Stomach (tissue), 9 donors: ENCODE measurements around the gene AKAP6. TPM values are rescaled to one million over a fixed set of nuclear protein-coding genes. Genes with fewer than 3 reads are reported as not detected.

Source experiments
- DNase-seq, 2 donors: peaks; one replicate each; pipeline versions ENCODE4 v3.0.0 to v3.0.0-alpha.2; 2013 to 2019
- H3K27ac ChIP-seq, 5 donors: fragments of 200-600 bp in 4 of 5; sonication (generic) in 4 of 5; one replicate each; pipeline ENCODE4 v1.5.1; 2013 to 2019; ENCODE audit warnings: mild to moderate bottlenecking in 1 of 5, moderate library complexity in 1 of 5
- H3K27me3 ChIP-seq, 3 donors: fragments of 200-600 bp; sonication (generic); one replicate each; pipeline ENCODE4 v1.5.1; 2017 to 2019; ENCODE audit warnings: mixed run types in 1 of 3
- H3K36me3 ChIP-seq, 4 donors: fragments of 200-600 bp; sonication (generic); 1 replicate in 3 of 4; 2 replicates in 1 of 4; pipeline ENCODE4 v1.5.1; 2016 to 2019
- H3K4me1 ChIP-seq, 4 donors: fragments of 200-600 bp; sonication (generic); one replicate each; pipeline ENCODE4 v1.5.1; 2016 to 2019
- H3K4me3 ChIP-seq, 4 donors: fragments of 200-600 bp; sonication (generic) in 3 of 4; one replicate each; pipeline ENCODE4 v1.5.1; 2016 to 2019; ENCODE audit warnings: mild to moderate bottlenecking in 1 of 4
- H3K9me3 ChIP-seq, 4 donors: fragments of 200-600 bp; sonication (generic); one replicate each; pipeline ENCODE4 v1.5.1; 2016 to 2019
- CTCF ChIP-seq, 7 experiments: fragments of 450-650 bp in 4 of 7; fragments of 200-600 bp in 3 of 7; sonication (generic) in 3 of 7; IDR thresholded peaks; one replicate each; pipeline ENCODE4 v1.5.1; 2016 to 2019; ENCODE audit warnings: antibody characterized with exemption in 7 of 7, control low read depth in 2 of 7, mild to moderate bottlenecking in 1 of 7
- EP300 ChIP-seq: sonication (generic); formaldehyde crosslinking; IDR thresholded peaks from one replicate; pipeline ENCODE4 v1.6.1; 2017; ENCODE audit warnings: antibody characterized with exemption
- POLR2A ChIP-seq, 4 donors: fragments of 450-650 bp; IDR thresholded peaks; one replicate each; pipeline ENCODE4 v1.6.1; 2016; ENCODE audit warnings: antibody characterized with exemption in 4 of 4, control low read depth in 2 of 4, mild to moderate bottlenecking in 1 of 4, moderate library complexity in 1 of 4
- POLR2AphosphoS5 ChIP-seq, 3 donors: sonication (generic); formaldehyde crosslinking; IDR thresholded peaks; one replicate each; pipeline ENCODE4 v1.6.1; 2016; ENCODE audit warnings: antibody characterized with exemption in 3 of 3
- WGBS, 5 donors: extraction: QIAGEN DNeasy Blood & Tissue Kit in 3 of 5; methylation state at CpG; one replicate each; pipeline versions ENCODE4 v1.1.5 to v1.1.7; 2013 to 2018; 5-methylcytosine and 5-hydroxymethylcytosine counted together
- intact Hi-C: fragments of 100-400 bp; cut with DNase I; formaldehyde crosslinking; loops from one replicate; pipeline ENCODE4 v1.15.1; 2023; ENCODE audit warnings: low total_unique reads
- polyA plus RNA-seq, 3 donors: library from polyadenylated mRNA; stranded (reverse); fragments of 200-250 nt; gene quantifications; one replicate each; pipeline ENCODE4 v1.2.3, GENCODE V29; 2013
- small RNA-seq, 4 donors: library from RNA; depleted of rRNA; stranded (forward); fragments of <200 nt; gene quantifications; one replicate each; pipeline ENCODE3, GENCODE V24; 2016
- total RNA-seq, 5 donors: library from RNA; depleted of rRNA; stranded (reverse); fragments of >200 nt; gene quantifications; one replicate each; pipeline versions ENCODE4 v1.1.0 to v1.2.3, GENCODE V29; 2014 to 2016
- donor health status: healthy with polysubstance abuse.
- donor health status: Bipolar disorder and iron deficiency.
- donor health status: healthy.

Gene AKAP6
- total and polyA plus RNA-seq, 8 donors = 0.15 to 132 (median 3.3) TPM

- Histone ChIP-seq H3K9me3 (peaks cover 0 to 6% (median 2%) of the 10 kb centered on the region in 4 donors), H3K36me3 (no peaks in the 10 kb centered on the region), H3K4me3 (no peak overlapping the region), H3K27ac (no peak overlapping the region), H3K27me3 (no peaks in the 10 kb centered on the region), H3K4me1 (no peaks in the 10 kb centered on the region)
- WGBS, 5 donors = 82 to 98% (median 93%) methylated on average over 3 of the region's 3 CpGs
- DNase-seq = no peak
- TF ChIP-seq POLR2AphosphoS5 (IDR thresholded peaks at IDR 0.05) (no peak), EP300 (no peak), CTCF (IDR thresholded peaks at IDR 0.05) (no peak), POLR2A (IDR thresholded peaks at IDR 0.05) (no peak)
- intact Hi-C loops = no loop called here
Measured at GRCh38 chr14:32883188-32883587, 554.1 kb downstream of the AKAP6 start.

Small RNA genes within 50 kb of the gene (small RNA-seq; reads per million reads assigned to genes)
- gene RN7SL660P = 0 to 0.14 (median 0.04) reads per million in 4 donors

Other genes starting within 250 kb of the AKAP6 start
- not detected for gene RNU6-7, start 127.3 kb upstream of the AKAP6 start, total RNA-seq
- not detected for gene RNU6-7, start 127.3 kb upstream of the AKAP6 start, polyA plus RNA-seq
- not detected for gene RNU6-8, start 126.0 kb upstream of the AKAP6 start, total RNA-seq
- gene RNU6-8, start 126.0 kb upstream of the AKAP6 start, polyA plus RNA-seq = not detected